GM06990 (cell line): Measurements from ENCODE around the gene PRUNE2.

Experiments used
- DNase-seq: peaks from one replicate; pipeline ENCODE4 v3.0.0-alpha.2; 2011; ENCODE audit not compliant: insufficient read length; ENCODE audit errors: extremely low read depth
- H3K27me3 ChIP-seq: replicated peaks from 2 replicates; pipeline ENCODE4 v1.6.0; 2011; ENCODE audit warnings: low read length; ENCODE audit not compliant: control insufficient read depth, insufficient read depth
- H3K36me3 ChIP-seq: 2 replicates; pipeline ENCODE4 v1.5.1; 2011; ENCODE audit warnings: low read length; ENCODE audit not compliant: control insufficient read depth, insufficient read depth
- H3K4me3 ChIP-seq: replicated peaks from 2 replicates; pipeline ENCODE4 v1.5.1; 2011; ENCODE audit warnings: low read depth, mild to moderate bottlenecking, control low read depth, low read length
- TF ChIP-seq, protein P1 (sequence below): IDR thresholded peaks from 2 replicates; pipeline ENCODE4 v1.5.1; 2011; ENCODE audit warnings: low read length, control low read depth, mild to moderate bottlenecking, inconsistent platforms; ENCODE audit not compliant: insufficient read depth, poor library complexity, severe bottlenecking

Gene PRUNE2

DNA sequence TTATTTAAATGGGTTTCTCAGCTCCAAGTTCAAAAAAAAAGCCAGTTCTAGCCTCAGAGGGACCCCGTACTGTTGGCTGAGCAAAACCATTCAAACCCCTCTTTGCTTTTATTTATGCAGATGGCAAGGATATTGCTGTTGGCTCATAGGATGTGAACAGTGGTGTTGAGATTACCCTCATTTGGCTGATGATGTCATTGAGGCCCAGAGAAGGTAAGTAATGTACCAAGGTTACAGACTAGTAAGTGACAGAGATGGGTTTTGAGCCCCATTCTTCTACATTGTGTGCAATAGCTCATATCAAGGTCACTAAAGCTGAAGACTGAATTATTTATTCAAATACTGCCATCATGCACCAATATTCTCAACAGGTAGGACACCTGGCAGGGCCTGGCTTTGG, 263.8 kb downstream of the PRUNE2 start:
- Histone ChIP-seq H3K4me3 (no peak overlapping the region), H3K27me3 (no peaks in the 10 kb centered on the region), H3K36me3 (no peaks in the 10 kb centered on the region)
- TF ChIP-seq, protein P1, sequence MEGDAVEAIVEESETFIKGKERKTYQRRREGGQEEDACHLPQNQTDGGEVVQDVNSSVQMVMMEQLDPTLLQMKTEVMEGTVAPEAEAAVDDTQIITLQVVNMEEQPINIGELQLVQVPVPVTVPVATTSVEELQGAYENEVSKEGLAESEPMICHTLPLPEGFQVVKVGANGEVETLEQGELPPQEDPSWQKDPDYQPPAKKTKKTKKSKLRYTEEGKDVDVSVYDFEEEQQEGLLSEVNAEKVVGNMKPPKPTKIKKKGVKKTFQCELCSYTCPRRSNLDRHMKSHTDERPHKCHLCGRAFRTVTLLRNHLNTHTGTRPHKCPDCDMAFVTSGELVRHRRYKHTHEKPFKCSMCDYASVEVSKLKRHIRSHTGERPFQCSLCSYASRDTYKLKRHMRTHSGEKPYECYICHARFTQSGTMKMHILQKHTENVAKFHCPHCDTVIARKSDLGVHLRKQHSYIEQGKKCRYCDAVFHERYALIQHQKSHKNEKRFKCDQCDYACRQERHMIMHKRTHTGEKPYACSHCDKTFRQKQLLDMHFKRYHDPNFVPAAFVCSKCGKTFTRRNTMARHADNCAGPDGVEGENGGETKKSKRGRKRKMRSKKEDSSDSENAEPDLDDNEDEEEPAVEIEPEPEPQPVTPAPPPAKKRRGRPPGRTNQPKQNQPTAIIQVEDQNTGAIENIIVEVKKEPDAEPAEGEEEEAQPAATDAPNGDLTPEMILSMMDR: no peak
- no peak for DNase-seq

DNA sequence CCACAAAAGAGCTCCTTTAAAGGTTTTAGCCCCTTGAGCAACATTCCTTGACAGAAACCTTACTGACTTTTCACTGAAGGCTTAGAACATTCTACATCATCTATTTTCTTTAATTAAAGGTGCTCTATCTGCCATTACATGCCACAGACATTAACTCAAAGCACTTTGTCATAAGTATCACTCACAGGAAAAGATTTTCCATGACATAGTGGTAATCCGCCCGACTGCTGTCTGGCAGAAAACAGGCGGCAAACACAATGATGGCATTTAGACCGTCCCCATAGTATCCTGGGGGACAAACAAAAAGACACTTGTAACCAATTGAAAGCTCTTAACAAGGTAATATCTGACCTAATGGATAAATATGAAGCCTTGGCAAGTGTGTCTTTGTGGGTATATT, 267.9 kb downstream of the PRUNE2 start:
- no peaks in the 10 kb centered on the region for H3K36me3 ChIP-seq
- DNase-seq: no peak
- no peaks in the 10 kb centered on the region for H3K27me3 ChIP-seq
- TF ChIP-seq, protein P1: no peak
- H3K4me3 ChIP-seq: no peak overlapping the region

DNA sequence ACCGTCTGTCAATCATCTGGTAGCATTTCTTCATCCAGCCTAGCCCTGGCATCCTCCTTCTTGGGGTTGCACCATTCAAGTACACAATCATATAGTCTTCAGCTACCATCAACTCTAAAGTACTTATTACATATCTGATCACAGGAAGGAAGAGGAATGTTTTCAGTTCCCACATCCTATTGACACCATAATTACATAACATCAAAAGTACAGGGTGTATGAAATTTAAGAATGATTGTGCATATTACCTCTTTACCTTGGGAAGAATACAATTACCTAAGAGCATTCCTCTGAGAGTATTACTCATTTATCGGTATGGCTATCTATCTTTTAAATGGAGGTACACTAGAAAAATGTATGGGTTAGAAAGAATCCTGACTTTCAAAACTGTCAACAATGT, 268.5 kb downstream of the PRUNE2 start:
- DNase-seq: no peak
- Histone ChIP-seq H3K27me3 (no peaks in the 10 kb centered on the region), H3K4me3 (no peak overlapping the region), H3K36me3 (no peaks in the 10 kb centered on the region)
- TF ChIP-seq, protein P1: no peak

- no peak for DNase-seq
- TF ChIP-seq, protein P1: no peak
- Histone ChIP-seq H3K27me3 (no peaks in the 10 kb centered on the region), H3K36me3 (no peaks in the 10 kb centered on the region), H3K4me3 (no peak overlapping the region)
Observed at GRCh38 chr9:76634356-76635054, 271.4 kb downstream of the PRUNE2 start.

- Histone ChIP-seq H3K4me3 (no peak overlapping the region), H3K36me3 (no peaks in the 10 kb centered on the region), H3K27me3 (no peaks in the 10 kb centered on the region)
- DNase-seq: no peak
- TF ChIP-seq, protein P1: no peak
Observed at GRCh38 chr9:76630916-76631315, 275.0 kb downstream of the PRUNE2 start.

GRCh38 chr9:76629205-76629990, 276.5 kb downstream of the PRUNE2 start:
- no peaks in the 10 kb centered on the region for H3K36me3 ChIP-seq
- H3K27me3 ChIP-seq: no peaks in the 10 kb centered on the region
- no peak overlapping the region for H3K4me3 ChIP-seq
- DNase-seq: no peak
- TF ChIP-seq, protein P1: no peak
